Neural crest cell (in vitro differentiated cells): Measurements from ENCODE around the gene INO80E. TPM values are rescaled to one million over a fixed set of nuclear protein-coding genes. Genes with fewer than 3 reads are reported as not detected.

ENCODE experiments used
- DNase-seq: peaks from one replicate; pipeline ENCODE4 v3.0.0; 2021; ENCODE audit warnings: low read depth, mixed read lengths, low spot score
- H3K27ac Mint-ChIP-seq: one replicate; pipeline ENCODE4 v1.8.0; 2021; ENCODE audit warnings: mild to moderate bottlenecking, mixed read lengths; ENCODE audit not compliant: unreplicated experiment
- H3K27me3 Mint-ChIP-seq: 2 replicates; pipeline ENCODE4 v1.8.0; 2021; ENCODE audit warnings: low read depth, mild to moderate bottlenecking, mixed read lengths
- H3K36me3 Mint-ChIP-seq: 2 replicates; pipeline ENCODE4 v1.8.0; 2021; ENCODE audit warnings: low read depth, mild to moderate bottlenecking, mixed read lengths
- H3K4me1 Mint-ChIP-seq: 2 replicates; pipeline ENCODE4 v1.8.0; 2021; ENCODE audit warnings: mixed read lengths
- H3K4me3 Mint-ChIP-seq: one replicate; pipeline ENCODE4 v1.8.0; 2021; ENCODE audit warnings: mild to moderate bottlenecking, mixed read lengths
- H3K9me3 Mint-ChIP-seq: 2 replicates; pipeline ENCODE4 v1.8.0; 2021; ENCODE audit warnings: mixed read lengths
- CTCF ChIP-seq: fragments of 200-600 bp; sonication (generic); conservative IDR thresholded peaks from 2 replicates; pipeline ENCODE4 v1.5.0; 2021; ENCODE audit warnings: antibody characterized with exemption, mild to moderate bottlenecking
- total RNA-seq: library from RNA; stranded (reverse); gene quantifications from 2 replicates; pipeline ENCODE4 v1.2.1, GENCODE V29; 2021

INO80E gene
- total RNA-seq, 1 donor from 2014 or later, result 88.6 TPM

GRCh38 chr16:30052671-30053372, 56.8 kb downstream of the INO80E start:
- Mint-ChIP-seq H3K9me3 (no peaks in the 10 kb centered on the region), H3K27ac (peak overlapping the region; percentile 90), H3K4me3 (peak overlapping the region; percentile 95), H3K27me3 (peaks cover 2% of the 10 kb centered on the region), H3K4me1 (peaks cover 38% of the 10 kb centered on the region), H3K36me3 (no peaks in the 10 kb centered on the region)
- no peak for TF ChIP-seq CTCF
- peak; percentile 96 for DNase-seq

GRCh38 chr16:30053376-30054015, 57.5 kb downstream of the INO80E start:
- Mint-ChIP-seq H3K36me3 (no peaks in the 10 kb centered on the region), H3K9me3 (no peaks in the 10 kb centered on the region), H3K4me3 (peak overlapping the region; percentile 95), H3K27me3 (peaks cover 2% of the 10 kb centered on the region), H3K4me1 (peaks cover 38% of the 10 kb centered on the region), H3K27ac (no peak overlapping the region)
- no peak for TF ChIP-seq CTCF
- no peak for DNase-seq

- Mint-ChIP-seq H3K4me3 (peak overlapping the region; percentile 92), H3K9me3 (no peaks in the 10 kb centered on the region), H3K27ac (peak overlapping the region; percentile 27), H3K4me1 (peaks cover 33% of the 10 kb centered on the region), H3K27me3 (peaks cover 2% of the 10 kb centered on the region), H3K36me3 (no peaks in the 10 kb centered on the region)
- TF ChIP-seq CTCF, result no peak
- DNase-seq, result no peak
Measured at GRCh38 chr16:30054451-30054850, 58.4 kb downstream of the INO80E start.

- Mint-ChIP-seq H3K36me3 (no peaks in the 10 kb centered on the region), H3K4me1 (peaks cover 33% of the 10 kb centered on the region), H3K27ac (no peak overlapping the region), H3K27me3 (peaks cover 2% of the 10 kb centered on the region), H3K4me3 (peak overlapping the region; percentile 92), H3K9me3 (no peaks in the 10 kb centered on the region)
- TF ChIP-seq CTCF, result peak; percentile 55
- DNase-seq, result no peak
Measured at GRCh38 chr16:30054959-30055553, 59.0 kb downstream of the INO80E start.

Other genes with a start within 250 kb of the INO80E start
- not detected in 2 replicates for gene ZG16, start 218.0 kb upstream of the INO80E start, total RNA-seq
- gene KIF22, start 205.5 kb upstream of the INO80E start, total RNA-seq, result 162 and 173 TPM in 2 replicates
- 605 and 635 TPM in 2 replicates for gene MAZ, start 189.7 kb upstream of the INO80E start, total RNA-seq
- gene PRRT2, start 184.0 kb upstream of the INO80E start, total RNA-seq, result 18.6 and 21.2 TPM in 2 replicates
- 47.6 and 48.4 TPM in 2 replicates for gene PAGR1, start 180.1 kb upstream of the INO80E start, total RNA-seq
- 1.6 and 2.1 TPM in 2 replicates for gene MVP, start 175.8 kb upstream of the INO80E start, total RNA-seq
- gene CDIPT, start 133.0 kb upstream of the INO80E start, total RNA-seq, result 37.5 and 40.6 TPM in 2 replicates
- gene SEZ6L2, start 96.7 kb upstream of the INO80E start, total RNA-seq, result 8.7 and 9.3 TPM in 2 replicates
- 2.5 and 2.8 TPM in 2 replicates for gene ASPHD1, start 95.8 kb upstream of the INO80E start, total RNA-seq
- 24.3 and 25.2 TPM in 2 replicates for gene KCTD13, start 70.0 kb upstream of the INO80E start, total RNA-seq
- 70.7 and 74.0 TPM in 2 replicates for gene TMEM219, start 34.2 kb upstream of the INO80E start, total RNA-seq
- gene TAOK2, start 22.4 kb upstream of the INO80E start, total RNA-seq, result 67.7 and 73.2 TPM in 2 replicates
- gene HIRIP3, start 624 bp upstream of the INO80E start, total RNA-seq, result 31.8 and 34.8 TPM in 2 replicates
- gene DOC2A, start 14.8 kb downstream of the INO80E start, total RNA-seq, result 5.7 and 6.4 TPM in 2 replicates
- gene C16orf92, start 27.0 kb downstream of the INO80E start, total RNA-seq, result not detected in 2 replicates
- 14.2 and 15.3 TPM in 2 replicates for gene TLCD3B, start 35.0 kb downstream of the INO80E start, total RNA-seq
- gene ALDOA, start 69.5 kb downstream of the INO80E start, total RNA-seq, result 640 and 669 TPM in 2 replicates
- gene PPP4C, start 79.8 kb downstream of the INO80E start, total RNA-seq, result 141 and 144 TPM in 2 replicates
- gene TBX6, start 95.7 kb downstream of the INO80E start, total RNA-seq, result 0.79 and 1.2 TPM in 2 replicates
- gene YPEL3, start 100.0 kb downstream of the INO80E start, total RNA-seq, result 9.6 and 12.4 TPM in 2 replicates
- gene GDPD3, start 117.3 kb downstream of the INO80E start, total RNA-seq, result 6.7 and 7.7 TPM in 2 replicates
- 60.5 and 62.6 TPM in 2 replicates for gene MAPK3, start 127.0 kb downstream of the INO80E start, total RNA-seq
- gene CORO1A, start 187.4 kb downstream of the INO80E start, total RNA-seq, result 25.2 and 25.8 TPM in 2 replicates
- 103 and 118 TPM in 2 replicates for gene BOLA2B, start 197.4 kb downstream of the INO80E start, total RNA-seq
- gene SLX1A, start 197.6 kb downstream of the INO80E start, total RNA-seq, result 45.0 and 69.1 TPM in 2 replicates
- gene SULT1A3, start 203.0 kb downstream of the INO80E start, total RNA-seq, result 23.9 and 26.4 TPM in 2 replicates